Panc1 (cell line): Measurements from ENCODE around the gene NEU2.

Source experiments
- POLR2AphosphoS5 ChIP-seq: IDR thresholded peaks from 2 replicates; pipeline ENCODE4 v1.6.1; 2012; ENCODE audit warnings: mild to moderate bottlenecking, low read depth, low read length, moderate library complexity
- REST ChIP-seq, 2 experiments: IDR thresholded peaks; 2 replicates each; pipeline ENCODE4 v1.6.1; 2011 to 2012; ENCODE audit warnings: low read depth in 2 of 2, control low read depth in 1 of 2, low read length in 1 of 2, mild to moderate bottlenecking in 1 of 2, moderate library complexity in 1 of 2; ENCODE audit not compliant: insufficient read depth in 1 of 2
- SIN3A ChIP-seq: IDR thresholded peaks from 2 replicates; pipeline ENCODE4 v1.6.1; 2012; ENCODE audit warnings: low read depth, mild to moderate bottlenecking, low read length, moderate library complexity, borderline replicate concordance; ENCODE audit not compliant: insufficient read depth
- TCF7L2 ChIP-seq: IDR thresholded peaks from 2 replicates; pipeline ENCODE4 v1.6.1; 2011; ENCODE audit warnings: mild to moderate bottlenecking, low read depth, low read length, inconsistent platforms
- TF ChIP-seq, protein P1 (sequence below): fragments of 450-650 bp; IDR thresholded peaks from 2 replicates; pipeline ENCODE4 v1.5.1; 2017; ENCODE audit warnings: mild to moderate bottlenecking

GRCh38 chr2:233072838-233073237 lies 40.4 kb downstream of the NEU2 start:
- TF ChIP-seq, protein P1, sequence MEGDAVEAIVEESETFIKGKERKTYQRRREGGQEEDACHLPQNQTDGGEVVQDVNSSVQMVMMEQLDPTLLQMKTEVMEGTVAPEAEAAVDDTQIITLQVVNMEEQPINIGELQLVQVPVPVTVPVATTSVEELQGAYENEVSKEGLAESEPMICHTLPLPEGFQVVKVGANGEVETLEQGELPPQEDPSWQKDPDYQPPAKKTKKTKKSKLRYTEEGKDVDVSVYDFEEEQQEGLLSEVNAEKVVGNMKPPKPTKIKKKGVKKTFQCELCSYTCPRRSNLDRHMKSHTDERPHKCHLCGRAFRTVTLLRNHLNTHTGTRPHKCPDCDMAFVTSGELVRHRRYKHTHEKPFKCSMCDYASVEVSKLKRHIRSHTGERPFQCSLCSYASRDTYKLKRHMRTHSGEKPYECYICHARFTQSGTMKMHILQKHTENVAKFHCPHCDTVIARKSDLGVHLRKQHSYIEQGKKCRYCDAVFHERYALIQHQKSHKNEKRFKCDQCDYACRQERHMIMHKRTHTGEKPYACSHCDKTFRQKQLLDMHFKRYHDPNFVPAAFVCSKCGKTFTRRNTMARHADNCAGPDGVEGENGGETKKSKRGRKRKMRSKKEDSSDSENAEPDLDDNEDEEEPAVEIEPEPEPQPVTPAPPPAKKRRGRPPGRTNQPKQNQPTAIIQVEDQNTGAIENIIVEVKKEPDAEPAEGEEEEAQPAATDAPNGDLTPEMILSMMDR = no peak
- TF ChIP-seq POLR2AphosphoS5 (no peak), SIN3A (no peak), REST (IDR thresholded peaks at IDR 0.05; ENCODE audit: insufficient read depth in 1 of 2, low read depth in 2 of 2, low read length in 1 of 2) (no peak), TCF7L2 (no peak)
